SW480 (cell line): ENCODE data around the gene EPN2.

Experiments used
- DNase-seq: peaks from one replicate; pipeline ENCODE4 v3.0.0-alpha.2; 2016; ENCODE audit warnings: low spot score

Gene EPN2

DNA sequence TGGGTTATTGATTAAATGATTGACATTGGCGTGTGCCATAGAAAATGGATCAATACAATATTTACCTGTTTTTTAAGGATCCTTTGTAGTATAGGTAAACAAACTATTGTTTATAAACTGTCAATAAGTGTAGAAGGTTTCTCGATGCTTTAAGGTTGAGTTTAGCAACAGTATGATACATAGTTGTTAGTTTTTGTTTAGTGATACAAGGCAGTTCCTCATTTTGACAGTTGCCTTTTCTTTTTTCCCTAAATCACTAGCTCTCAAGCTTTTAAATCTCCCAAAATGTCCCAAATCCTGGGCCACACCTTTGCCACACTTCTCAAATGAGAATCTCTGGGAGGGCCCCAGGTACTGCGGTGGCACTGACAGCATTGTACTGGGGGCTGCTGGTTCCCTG, 57.3 kb downstream of the EPN2 start:
- DNase-seq = no peak

DNA sequence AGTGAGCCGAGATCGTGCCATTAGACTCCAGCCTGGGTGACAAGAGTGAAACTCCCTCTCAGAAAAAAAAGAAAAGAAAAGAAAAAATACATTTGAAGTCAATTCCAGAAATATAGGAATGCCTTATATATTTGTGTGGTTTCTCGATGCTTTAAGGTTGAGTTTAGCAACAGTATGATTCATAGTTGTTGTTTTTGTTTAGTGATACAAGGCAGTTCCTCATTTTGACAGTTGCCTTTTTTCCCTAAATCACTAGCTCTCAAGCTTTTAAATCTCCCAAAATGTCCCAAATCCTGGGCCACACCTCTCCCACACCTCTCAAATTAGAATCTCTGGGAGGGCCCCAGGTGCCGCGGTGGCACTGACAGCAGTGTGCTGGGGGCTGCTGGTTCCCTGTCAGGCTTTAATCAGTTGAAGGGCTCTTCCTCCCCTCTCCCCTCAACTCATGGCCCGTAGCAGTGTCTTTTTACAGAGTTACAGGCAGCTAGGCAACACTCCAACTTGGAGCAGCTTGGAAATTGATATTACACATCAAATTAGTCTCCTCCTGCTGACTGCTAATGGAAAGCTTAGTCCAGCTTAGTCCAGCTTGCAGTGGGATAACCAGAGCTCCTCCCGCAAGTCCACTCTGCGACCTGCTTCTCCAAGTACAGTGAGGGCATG, 58.4 kb downstream of the EPN2 start:
- DNase-seq = no peak

DNA sequence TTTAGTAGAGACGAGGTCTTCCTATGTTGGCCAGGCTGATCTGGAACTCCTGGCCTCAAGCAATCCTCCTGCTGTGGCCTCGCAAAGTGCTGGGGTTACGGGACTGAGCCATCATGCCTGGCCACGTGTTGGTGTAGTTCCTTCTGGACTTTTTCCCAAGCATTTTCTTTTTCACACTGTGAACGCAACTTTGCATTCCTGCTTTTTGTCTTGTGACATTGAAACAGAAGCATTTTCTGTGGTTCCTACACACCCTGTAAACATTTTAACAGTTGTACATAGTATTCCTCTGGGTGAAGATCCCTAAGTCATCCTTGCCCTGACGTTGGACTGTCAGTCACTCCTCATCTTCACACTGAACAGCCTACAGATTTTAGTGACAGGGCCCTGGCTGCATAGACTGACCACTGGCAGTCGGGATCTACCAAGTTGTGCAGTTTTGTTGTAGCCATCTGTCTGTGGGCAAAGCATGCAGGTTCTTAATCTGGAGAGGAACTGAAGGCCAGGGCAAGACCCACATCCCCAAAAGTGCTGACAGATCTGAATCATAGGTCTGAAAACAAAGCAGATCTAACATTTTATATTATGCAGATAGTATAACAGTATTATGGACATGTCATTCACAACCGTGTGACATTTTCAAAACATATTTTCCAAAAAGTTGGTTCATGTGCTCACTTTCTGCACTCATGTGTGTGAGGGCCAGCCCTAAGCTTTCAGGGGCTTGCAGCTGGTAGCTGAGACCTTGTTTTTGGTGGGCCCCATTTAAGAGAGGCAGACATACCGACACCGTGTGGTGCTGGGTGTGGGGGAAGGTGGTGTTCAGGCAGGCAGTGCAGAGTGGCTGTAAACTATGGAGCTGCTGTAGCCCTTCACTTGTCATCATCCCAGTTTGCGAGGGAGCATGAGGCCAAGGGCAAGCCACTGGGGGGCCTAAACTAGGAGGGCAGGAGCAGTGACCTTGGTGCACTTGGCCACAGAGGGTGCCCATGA, 59.9 kb downstream of the EPN2 start:
- DNase-seq = no peak

DNA sequence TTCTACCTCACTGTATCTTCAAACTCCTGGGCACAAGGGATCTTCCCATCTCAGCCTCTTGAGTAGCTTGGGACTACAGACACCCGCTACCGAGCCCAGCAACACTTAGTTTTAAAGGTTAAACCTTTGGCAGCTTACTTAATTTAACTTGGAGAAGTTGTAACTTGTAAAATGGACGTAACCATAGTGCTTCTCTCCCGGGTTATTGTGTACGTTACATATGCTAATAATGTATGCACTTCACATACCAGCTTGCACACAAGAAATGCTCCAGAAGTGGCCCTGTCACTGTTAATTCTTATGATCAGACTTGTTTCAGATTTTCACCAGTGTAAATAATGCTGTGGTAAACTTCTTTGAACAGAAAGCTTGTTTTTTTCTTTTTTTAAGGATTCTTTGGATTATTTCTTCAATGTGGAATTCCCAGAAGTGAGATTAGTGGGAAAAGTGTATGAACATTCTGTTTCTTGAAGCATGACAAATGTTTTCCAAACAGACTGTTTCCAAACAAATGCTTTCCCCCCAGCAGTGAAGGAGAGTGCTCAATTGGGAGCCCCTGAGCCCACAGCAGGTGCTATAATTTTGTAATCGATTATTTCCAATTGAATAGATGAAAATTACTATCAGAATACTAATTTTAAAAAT, 61.5 kb downstream of the EPN2 start:
- no peak for DNase-seq

DNA sequence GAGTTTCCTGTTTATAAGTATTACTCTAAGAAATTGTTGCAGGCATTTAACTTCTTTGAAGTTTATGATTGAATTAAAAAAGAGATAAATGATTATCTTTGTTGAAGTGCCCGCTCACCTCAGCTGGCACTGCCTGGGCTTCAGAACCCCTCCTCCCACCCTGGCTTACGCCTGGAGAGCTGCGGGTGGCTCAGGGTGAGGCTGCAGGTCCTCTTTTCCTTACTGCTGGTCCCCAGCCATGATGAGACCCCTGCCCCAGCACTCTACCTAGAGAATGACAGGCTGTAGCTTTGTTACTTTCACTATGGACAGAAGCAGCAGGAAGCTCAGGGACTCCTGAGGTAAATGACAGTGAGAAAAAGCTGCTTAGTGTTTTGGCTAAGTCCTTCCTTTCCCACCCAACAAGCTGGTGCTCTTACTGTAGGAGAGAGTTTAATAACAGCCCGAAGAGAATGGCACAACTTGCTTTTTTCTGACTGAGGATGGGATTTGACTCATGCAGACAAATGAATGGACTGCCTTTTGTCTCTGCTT, 62.1 kb downstream of the EPN2 start:
- DNase-seq = no peak

DNA sequence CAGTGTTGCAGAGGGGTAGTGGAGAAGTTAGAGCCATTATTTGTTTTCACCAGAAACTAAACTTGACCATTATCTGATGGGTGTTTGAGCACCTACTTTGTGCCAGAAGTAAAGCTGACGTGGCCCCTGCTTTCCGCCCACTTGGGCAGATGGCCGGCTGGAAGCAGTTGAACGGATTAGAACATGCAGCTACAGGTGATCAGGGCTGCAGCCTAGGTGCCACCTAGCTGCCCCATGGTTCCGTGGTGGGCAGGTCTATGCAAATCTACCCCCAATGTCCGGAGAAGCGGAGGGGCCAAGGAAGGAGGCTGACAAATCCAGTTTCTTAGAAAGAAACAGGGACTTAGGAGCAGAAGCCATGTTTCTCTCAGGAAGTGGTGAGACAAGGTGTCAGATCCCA, 62.7 kb downstream of the EPN2 start:
- no peak for DNase-seq

DNA sequence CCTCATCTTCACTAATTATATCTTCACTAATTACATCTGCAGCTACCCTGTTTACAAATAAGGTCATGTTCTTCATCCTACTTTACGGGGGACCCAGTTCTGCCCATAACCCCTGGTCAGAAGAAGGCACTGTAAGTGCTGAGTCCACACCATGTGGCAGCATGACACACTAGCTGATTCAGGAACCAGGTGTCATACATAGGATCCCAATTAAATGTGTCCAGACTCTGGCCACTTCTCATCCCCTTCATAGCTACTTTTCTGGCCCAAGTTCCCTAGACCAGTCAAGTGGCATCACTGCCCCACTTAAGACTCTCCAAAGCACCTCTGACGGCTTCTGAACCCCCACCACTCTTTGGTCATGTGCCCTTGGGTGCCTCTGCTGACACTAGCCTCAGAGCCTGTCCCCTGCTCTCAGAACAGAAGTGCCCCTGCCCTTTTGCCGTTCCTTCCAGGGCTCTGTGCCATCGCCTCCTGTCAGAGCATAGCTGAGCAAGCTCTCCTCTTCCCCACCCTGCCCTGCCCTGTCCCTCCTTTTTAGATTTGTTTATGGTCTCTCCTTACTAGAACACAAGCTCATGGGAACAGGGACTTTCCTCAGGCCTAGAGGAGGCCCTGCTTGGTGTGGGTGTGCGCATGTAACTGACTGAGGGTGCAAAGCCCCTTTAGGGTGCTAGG, 64.2 kb downstream of the EPN2 start:
- no peak for DNase-seq

DNA sequence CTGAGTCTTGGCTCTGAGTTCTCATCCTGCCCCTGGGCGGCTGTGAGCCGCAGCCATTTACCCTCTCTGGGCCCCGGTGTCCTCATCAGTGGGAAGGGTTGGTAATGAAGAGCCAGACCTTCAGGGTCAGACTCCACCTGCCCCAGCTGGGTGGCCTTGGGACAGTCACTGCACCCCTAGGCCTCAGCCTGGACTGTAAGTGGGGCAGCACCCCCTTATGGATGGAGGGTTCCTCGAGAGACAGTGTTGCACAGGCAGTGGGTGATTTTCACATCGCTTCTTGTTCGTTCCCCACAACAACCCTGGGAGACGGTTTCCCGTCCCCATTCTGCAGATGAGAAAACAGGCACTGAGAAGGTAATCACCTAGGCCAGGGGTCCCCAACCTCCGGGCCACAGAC, 64.8 kb downstream of the EPN2 start:
- DNase-seq = no peak

DNA sequence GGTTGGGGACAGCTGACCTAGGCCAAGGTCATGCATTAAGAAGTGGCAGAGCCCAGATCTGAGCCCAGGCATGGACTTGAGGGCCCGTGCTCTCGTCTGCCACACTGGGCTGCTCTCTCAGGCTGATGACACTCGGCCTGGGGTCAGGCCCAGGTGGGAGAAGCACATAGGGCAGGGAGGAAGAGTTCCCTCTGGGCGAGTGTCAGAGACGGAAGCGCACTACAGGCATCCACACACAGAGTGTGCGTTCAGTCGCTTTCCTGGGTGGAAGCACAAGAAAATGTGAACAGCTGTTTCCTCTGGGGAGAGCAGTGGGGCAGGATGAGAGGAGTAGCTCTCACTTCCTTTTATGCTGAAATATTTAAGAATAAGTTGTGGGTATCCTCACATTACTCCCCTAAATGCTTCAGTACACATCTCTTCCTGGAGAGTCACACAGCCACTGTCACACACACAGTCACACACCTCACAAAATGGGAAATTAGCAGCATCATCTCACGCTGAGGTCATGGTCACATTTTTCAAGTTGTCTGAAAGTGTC, 65.7 kb downstream of the EPN2 start:
- DNase-seq = no peak

DNA sequence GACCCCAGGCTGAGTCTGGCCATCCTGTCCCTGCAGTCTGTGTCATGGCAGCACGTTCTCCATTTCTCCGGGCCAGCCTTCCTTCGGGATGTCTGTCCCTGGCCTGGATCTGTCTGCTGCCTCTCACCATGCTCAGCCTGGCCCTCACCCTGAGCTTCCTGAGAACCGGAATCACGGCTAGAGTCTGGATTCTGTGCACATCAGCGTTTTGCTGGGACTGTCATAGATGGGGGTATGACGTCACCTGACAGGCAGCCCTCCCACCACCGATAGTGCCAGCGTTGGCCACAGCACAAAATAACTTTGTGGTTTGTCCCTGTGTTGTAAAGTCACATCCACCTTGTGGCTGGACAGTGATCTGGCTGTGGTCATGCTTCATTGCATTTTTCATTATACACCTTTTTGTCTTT, 66.2 kb downstream of the EPN2 start:
- peak; percentile 47 for DNase-seq

DNA sequence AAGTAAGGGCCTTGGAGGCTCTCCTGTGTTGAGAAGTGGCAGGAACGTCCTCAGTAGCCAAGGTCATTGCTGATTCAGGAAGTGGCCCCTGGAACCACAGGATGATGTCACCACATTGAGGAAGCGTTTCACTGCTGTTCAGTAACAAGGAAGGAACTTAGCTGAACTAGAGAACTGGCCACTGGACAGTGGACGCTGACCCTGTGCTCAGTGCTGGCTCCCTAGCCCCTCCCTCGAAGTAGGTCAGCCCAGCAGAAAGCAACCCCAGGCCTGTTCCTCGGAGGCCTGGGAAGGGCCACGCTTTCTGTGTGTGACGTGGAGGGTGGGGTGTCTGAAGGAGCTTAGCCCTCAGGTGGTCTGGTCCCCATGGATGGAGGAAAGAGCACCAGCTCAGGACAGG, 67.0 kb downstream of the EPN2 start:
- peak; percentile 63 for DNase-seq

DNA sequence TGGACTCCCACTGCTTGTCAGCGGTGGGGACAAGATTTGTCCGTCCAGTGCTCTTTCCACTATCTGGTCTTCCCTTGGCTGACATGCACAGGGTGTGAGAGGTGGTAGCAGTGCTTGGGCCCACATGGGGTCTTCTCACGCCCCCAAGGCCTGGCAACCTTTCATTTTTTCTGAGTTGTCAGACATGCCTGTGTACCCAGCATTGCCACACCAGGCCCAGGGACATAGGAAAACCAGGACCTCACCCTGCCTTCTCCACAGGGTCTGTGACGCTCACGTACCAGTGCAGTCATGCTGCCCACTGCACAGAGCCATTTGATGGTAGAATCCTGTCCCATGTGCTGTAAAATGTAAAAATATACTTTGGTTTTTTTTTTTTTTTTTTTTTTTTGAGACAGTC, 67.6 kb downstream of the EPN2 start:
- DNase-seq = no peak

DNA sequence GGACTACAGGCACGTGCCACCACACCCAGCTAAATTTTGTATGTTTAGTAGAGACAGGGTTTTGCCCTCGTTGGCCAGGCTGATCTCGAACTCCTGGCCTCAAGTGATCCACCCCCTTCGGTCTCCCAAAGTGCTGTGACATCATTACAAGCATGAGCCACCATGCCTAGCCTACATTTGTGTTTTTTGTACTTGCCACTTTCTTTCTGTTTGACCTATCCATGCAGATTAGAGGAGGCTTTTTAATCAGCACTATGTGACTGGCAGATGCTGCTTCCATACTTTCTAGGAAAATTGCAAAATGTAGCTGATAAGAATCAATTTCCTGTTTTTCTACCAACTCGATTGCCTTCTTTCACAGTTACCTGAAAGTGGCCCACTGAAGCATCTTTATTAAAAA, 68.1 kb downstream of the EPN2 start:
- no peak for DNase-seq

DNA sequence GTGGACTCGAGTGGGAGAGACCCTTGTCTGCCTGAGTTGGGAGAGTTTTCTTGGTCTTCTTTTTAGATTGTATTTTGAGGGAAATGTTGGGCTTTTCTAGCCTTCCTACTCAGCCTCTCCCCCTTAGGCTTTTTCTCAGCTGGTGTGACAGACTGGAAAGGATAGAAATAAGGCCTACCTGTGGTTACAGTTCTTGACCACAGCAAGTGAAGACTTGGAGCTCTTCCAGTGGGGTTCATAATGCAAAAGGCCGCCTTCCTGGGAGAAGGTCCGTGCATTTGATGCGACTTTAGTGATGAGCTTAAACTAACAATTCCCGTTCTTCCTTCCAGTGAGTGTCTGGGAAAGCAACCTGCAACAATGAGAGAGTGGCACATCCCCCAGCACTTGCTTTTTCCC, 68.6 kb downstream of the EPN2 start:
- DNase-seq = no peak

DNA sequence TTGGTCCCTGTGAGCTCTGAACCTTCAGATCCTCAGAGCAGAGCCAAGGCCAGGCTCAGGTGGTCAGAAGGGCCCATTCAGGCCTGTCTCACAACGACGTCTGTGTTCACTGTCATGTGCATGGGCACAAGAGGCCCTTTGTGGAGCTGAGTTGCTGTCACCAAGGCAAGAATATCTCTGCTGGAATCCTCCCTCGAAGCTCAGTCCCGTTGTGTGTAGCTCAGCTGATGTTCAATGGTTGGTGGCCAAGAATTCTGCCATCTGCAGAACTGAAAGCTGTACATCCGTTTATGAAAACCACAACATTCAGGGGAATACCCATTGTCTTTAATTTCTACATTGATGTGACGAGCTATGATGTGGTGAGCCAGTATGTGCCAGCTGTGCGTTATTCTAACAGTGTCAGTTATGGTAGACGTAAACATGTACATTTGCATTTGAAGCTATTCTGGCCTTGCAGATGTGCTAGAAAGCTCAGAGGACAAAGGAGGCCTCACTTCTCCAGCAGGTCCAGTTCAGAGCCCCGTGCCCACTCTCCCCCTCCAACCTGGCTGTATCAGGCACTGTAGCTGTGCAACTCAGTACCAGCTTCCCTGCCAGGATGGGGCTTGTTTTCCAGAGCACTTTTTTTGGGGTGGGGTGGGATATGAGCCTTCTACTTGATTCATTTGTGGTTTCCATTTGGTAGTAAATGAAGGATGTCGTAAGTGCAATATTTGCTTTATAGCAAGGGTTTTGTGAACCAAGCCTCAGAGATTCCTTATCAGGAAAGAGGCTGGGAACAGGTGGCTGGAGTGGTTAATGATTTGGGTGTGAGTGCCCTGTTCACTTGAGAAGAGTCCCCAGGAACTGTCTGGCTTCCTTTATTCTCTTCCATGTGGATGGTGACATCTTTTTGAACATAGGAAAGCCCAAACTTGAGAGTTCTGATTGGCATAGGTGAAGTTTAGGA, 69.3 kb downstream of the EPN2 start:
- peak; percentile 83 for DNase-seq

DNA sequence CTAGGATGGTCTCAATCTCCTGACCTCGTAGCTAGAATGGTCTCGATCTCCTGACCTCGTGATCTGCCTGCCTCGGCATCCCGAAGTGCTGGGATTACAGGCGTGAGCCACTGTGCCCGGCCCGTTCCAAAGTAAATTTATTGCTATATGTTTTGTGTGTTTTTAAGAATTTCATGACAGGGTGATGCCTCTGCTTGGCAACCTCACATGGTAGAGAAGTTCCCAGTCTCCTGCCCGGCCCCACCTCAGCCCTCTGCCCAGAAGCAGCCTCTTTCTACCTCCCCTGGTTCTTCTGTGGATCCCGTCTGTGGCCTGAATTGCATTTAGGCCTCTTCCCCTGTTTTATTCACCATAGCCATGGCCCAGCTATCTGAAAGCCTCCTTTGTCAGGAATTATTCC, 70.4 kb downstream of the EPN2 start:
- no peak for DNase-seq

DNA sequence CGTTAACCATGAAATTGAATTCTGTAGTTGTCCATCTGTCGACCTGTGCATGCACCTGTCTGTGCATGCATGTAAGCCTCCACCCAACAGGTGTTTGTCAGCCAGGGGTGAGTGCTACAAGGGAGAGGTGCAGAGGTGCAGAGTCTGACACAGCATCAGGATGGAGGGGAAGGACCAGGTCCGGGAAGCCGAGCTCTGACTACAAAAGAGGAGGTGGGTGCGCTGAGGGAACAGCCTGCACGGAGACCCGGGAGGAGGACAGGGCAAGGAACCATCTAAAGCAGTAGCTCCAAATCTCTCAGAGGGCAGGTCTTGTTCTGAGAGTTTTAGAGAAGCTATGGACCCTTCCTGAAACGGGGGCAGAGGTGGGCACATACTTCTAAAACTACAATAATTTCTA, 71.2 kb downstream of the EPN2 start:
- no peak for DNase-seq

DNA sequence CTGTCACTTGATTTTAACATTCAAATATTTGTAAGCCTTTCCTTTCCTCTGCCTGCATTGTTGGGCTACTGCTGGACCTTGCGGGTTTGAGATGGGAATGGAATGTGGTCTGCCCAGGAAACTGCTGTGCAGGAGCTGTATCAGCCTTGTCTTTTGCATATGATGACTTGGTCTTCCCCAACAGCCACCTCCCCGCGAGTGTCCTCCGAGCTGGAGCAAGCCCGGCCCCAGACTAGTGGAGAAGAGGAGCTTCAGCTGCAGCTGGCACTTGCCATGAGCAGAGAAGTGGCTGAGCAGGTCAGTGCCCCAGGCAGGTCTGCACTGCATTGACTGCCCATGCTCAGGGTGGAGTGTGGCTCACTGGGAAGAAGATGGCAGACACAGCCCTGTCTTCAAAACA, 72.5 kb downstream of the EPN2 start:
- DNase-seq = no peak

DNA sequence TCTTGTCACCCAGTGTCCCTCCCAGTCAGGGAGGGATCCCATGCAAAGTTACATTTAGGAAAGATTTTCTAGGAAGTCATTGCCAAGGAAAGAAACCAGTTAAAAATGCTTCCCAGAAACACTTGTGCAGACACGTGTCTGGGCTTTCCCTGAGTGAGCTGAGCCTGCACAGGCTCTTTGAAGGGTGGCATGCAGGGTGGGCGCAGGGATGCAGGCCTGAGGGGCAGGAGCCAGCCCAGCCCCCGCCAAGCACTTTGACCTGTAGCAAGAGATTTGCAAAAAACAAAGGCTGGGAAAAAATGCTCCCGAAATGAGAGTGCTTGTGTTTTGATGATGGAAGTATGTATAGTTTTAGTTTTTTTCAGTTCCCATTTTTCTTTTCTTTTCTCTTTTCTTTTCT, 73.0 kb downstream of the EPN2 start:
- DNase-seq = no peak

DNA sequence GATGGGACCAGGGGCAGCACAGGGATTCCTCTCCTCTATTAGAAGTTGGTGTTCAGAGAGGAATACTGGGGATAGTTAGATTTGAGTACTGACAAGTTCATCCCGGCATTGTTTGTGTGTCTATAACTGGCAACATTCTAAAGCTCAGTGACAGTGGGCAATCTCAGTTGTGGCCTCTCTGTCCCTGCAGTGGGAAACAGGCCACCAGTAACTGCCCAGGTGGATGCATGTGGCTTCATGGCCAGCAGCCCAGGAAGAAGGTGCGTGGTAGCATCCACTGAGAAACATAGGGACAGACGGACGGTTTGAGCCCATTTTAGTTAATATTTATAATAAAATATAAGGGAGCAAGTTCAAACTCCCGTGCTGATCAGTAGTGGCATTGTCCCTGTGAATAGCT, 73.8 kb downstream of the EPN2 start:
- no peak for DNase-seq
